IPS-18c (cell line): Measurements from ENCODE around the gene DYRK4.

Experiments
- H3K4me3 ChIP-seq: 2 replicates; pipeline ENCODE4 v1.7.0; 2013; ENCODE audit warnings: low read depth, mild to moderate bottlenecking, low read length, moderate library complexity; ENCODE audit not compliant: insufficient read depth
- H3K9me3 ChIP-seq: one replicate; pipeline ENCODE4 v1.6.1; 2013; ENCODE audit warnings: mild to moderate bottlenecking, low read length, moderate library complexity; ENCODE audit not compliant: control insufficient read depth, insufficient read depth

DYRK4 gene

DNA sequence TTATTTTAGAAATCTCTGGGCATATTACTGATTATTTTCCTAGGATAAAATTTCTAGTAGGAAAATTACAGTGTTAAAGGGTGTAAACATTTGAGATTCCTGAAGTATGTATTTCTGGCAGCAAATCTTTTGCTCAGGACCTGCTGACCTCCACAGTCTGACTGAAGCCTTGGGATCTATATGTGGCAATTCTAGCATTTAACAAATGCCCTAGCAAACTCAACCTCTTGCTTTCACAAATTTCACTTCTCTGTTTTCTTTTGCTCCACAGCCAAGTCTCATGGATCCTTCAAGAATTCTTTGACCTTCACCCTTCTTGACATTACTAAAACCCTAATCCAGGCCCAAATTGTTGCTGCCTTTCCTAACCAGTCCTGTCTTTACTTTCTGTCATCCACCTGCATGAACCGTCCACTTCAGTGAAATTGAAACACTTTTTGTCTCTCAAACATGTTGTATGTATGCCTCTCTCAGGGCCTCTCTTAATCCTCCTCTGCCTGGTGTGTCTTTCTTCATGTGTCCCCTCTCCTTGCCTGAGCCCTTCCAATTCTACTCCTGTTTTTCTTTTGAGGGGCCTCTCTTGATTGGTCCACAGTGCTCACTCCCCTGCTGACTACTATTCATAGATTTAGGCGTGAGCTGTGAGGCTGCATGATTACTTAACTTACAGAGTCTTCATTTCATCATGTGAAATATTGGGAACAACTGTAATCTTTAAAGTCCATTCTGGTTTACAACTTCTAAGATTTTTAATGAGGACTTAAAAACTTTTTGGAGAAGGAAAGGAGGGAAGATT is 5.1 kb upstream of the DYRK4 start:
- no peaks in the 10 kb centered on the region for H3K9me3 ChIP-seq
- H3K4me3 ChIP-seq = no peak overlapping the region

GRCh38 chr12:4557586-4557985 is 4.4 kb upstream of the DYRK4 start:
- H3K4me3 ChIP-seq = no peak overlapping the region
- H3K9me3 ChIP-seq = no peaks in the 10 kb centered on the region

GRCh38 chr12:4558171-4558570 is 3.8 kb upstream of the DYRK4 start:
- no peak overlapping the region for H3K4me3 ChIP-seq
- no peaks in the 10 kb centered on the region for H3K9me3 ChIP-seq

- no peaks in the 10 kb centered on the region for H3K9me3 ChIP-seq
- H3K4me3 ChIP-seq = no peak overlapping the region
Measured at GRCh38 chr12:4563336-4563735, 1.3 kb downstream of the DYRK4 start.

- no peak overlapping the region for H3K4me3 ChIP-seq
- H3K9me3 ChIP-seq = no peaks in the 10 kb centered on the region
Measured at GRCh38 chr12:4564818-4565217, 2.8 kb downstream of the DYRK4 start.

DNA sequence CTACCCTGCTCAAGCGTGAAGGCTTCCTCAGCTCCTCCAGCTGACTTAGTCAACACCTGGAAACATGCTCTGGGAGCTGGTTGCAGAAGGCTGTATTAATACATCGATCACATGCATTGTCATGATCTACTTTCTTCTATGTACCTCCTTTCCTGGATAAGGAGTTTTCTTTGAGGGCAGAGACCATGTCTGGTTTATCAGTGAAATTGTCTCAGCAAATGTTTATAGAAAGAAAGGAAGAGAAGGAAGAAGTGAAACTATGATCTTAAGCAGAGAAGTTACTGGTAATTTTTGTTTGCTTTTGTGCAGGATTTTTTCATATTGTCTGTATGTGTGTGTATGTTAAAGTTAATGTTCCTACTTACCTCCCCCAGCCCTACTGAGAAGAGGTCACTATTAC is 4.5 kb downstream of the DYRK4 start:
- no peaks in the 10 kb centered on the region for H3K9me3 ChIP-seq

DNA sequence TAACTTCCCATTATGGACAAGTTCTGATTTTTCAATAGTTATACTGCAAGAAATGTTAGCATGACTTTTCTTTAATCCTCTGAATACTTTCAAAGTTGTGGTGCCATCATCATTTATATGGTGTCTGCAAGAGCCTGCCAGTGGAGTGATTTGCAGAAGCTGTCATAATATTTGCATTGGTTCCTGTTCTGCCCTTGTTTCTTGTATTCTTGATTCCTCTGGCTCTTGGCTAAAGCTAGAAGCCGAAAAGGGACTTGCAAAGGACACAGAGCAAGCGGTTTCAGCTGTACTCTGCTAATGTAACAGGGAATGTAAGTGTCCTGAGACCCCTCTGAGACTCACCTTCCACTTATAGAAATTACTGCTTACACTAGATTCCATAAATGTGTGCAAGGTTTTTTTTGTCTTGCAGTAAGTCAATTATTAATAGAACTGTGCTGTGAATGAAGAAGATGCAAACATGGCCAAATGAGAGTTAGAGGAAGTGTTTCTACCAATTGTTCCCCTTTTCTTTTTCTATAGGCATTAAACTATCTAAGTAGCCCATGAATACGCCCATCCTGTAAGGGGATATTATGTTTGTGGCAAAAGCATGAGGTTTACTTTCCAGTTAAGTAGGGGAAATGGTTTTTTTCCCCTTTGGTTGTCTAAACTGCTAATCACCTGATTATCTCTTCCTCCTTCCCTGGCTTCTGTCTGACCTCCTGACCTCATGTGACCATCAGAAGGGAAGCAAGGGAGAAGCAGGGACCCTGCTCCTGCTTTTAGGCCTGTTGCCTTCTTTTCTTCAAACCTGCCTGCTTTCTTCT is 5.3 kb downstream of the DYRK4 start:
- no peak overlapping the region for H3K4me3 ChIP-seq
- H3K9me3 ChIP-seq = no peaks in the 10 kb centered on the region

More for the DNA sequence above, 4.5 kb downstream of the DYRK4 start:
- no peak overlapping the region for H3K4me3 ChIP-seq

DNA sequence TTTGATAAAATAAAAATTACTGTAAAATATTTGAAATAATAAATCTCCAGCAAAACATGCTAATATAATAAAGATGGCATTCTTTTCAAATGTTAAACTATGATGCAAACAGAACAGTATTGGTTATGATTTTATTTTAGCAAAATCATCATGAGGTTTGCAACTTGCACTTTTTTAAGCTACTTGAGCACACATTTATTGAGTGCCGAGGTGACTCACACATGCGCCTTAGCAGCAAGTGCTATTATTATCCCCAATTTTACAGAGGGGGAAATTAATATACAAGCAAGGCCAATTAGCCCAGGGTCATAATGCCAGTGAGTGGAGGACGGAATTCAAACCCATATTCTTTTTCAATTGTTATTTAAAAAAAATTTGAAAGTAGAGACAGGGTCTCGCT is 7.3 kb downstream of the DYRK4 start:
- Histone ChIP-seq H3K9me3 (no peaks in the 10 kb centered on the region), H3K4me3 (no peak overlapping the region)

- Histone ChIP-seq H3K4me3 (no peak overlapping the region), H3K9me3 (no peaks in the 10 kb centered on the region)
Measured at GRCh38 chr12:4572680-4573079, 10.7 kb downstream of the DYRK4 start.

- no peak overlapping the region for H3K4me3 ChIP-seq
- no peaks in the 10 kb centered on the region for H3K9me3 ChIP-seq
Measured at GRCh38 chr12:4579305-4580102, 17.5 kb downstream of the DYRK4 start.

DNA sequence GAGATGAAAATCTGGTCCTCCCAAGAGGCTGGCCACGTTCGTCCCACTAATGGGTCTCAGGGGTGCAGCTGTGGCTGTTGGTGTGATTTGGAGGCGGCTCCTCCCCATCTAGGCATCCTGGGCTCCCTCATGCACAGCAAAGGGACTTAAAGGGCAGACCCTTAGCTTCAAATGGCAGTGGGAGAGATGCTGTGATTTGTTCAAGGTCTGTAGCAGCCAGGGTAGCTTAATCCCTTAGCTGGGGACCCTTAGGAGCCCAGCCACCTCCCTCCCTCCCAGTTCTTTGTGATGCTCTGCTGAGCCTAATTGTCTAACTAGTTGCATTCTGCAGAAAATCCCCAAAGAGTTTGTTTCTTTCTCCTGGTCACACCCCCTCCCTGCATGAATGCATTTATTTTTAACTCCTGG is 18.3 kb downstream of the DYRK4 start:
- Histone ChIP-seq H3K9me3 (no peaks in the 10 kb centered on the region), H3K4me3 (no peak overlapping the region)

- Histone ChIP-seq H3K4me3 (no peak overlapping the region), H3K9me3 (no peaks in the 10 kb centered on the region)
Measured at GRCh38 chr12:4584281-4584680, 22.3 kb downstream of the DYRK4 start.

- Histone ChIP-seq H3K4me3 (no peak overlapping the region), H3K9me3 (no peaks in the 10 kb centered on the region)
Measured at GRCh38 chr12:4584896-4585295, 22.9 kb downstream of the DYRK4 start.

GRCh38 chr12:4586500-4586899 is 24.5 kb downstream of the DYRK4 start:
- Histone ChIP-seq H3K4me3 (no peak overlapping the region), H3K9me3 (no peaks in the 10 kb centered on the region)

- Histone ChIP-seq H3K4me3 (no peak overlapping the region), H3K9me3 (no peaks in the 10 kb centered on the region)
Measured at GRCh38 chr12:4587108-4587507, 25.1 kb downstream of the DYRK4 start.

GRCh38 chr12:4588916-4589315 is 26.9 kb downstream of the DYRK4 start:
- H3K9me3 ChIP-seq = no peaks in the 10 kb centered on the region

DNA sequence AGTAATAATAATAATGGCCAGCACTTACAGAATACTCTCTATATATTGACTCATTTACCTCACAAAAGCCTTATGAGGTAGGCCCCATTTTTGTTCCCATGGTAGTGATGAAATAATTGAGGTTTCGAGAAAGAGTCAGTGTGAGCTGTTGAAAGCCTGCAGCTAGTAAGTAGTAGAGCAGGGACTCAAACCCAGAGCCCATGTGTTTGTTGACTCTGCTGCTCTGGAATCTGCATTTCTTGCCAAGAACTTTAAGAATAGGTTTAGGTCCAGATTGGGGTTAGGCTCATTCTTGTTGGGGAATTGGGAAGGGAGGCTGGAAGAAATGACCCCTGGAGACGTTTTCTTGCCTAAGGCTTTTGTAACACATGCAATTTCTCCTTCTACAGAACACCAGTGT is 27.9 kb downstream of the DYRK4 start:
- H3K9me3 ChIP-seq = no peaks in the 10 kb centered on the region
- H3K4me3 ChIP-seq = no peak overlapping the region

More at GRCh38 chr12:4588916-4589315, 26.9 kb downstream of the DYRK4 start:
- no peak overlapping the region for H3K4me3 ChIP-seq
